Neural progenitor cell (in vitro differentiated cells): ENCODE data around the gene IPPK. TPM values are rescaled to one million over a fixed set of nuclear protein-coding genes. Genes with fewer than 3 reads are reported as not detected.

Experiments
- DNase-seq: peaks from one replicate; pipeline ENCODE4 v3.0.0-alpha.2; 2016; ENCODE audit warnings: low spot score
- H2AFZ ChIP-seq: fragments of 200-600 bp; sonication (generic); replicated peaks from 2 replicates; pipeline ENCODE4 v1.6.1; 2016; ENCODE audit warnings: antibody characterized with exemption
- H3F3A ChIP-seq: fragments of 200-600 bp; sonication (generic); 2 replicates; pipeline ENCODE4 v1.6.1; 2016; ENCODE audit warnings: antibody characterized with exemption, low read depth
- H3K27ac ChIP-seq: fragments of 200-600 bp; sonication (generic); 2 replicates; pipeline ENCODE4 v1.5.1; 2016; ENCODE audit warnings: mild to moderate bottlenecking
- H3K27me3 ChIP-seq: fragments of 200-600 bp; sonication (generic); 2 replicates; pipeline ENCODE4 v1.6.1; 2016; ENCODE audit warnings: mild to moderate bottlenecking, moderate library complexity
- H3K36me3 ChIP-seq: fragments of 200-600 bp; sonication (generic); 2 replicates; pipeline ENCODE4 v1.5.1; 2016
- H3K4me1 ChIP-seq: fragments of 200-600 bp; sonication (generic); 2 replicates; pipeline ENCODE4 v1.6.1; 2016; ENCODE audit warnings: mixed run types
- H3K4me2 ChIP-seq: fragments of 200-600 bp; sonication (generic); 2 replicates; pipeline ENCODE4 v1.6.1; 2016
- H3K4me3 ChIP-seq: fragments of 200-600 bp; sonication (generic); 2 replicates; pipeline ENCODE4 v1.5.1; 2016
- H3K79me2 ChIP-seq: fragments of 200-600 bp; sonication (generic); 2 replicates; pipeline ENCODE4 v1.6.1; 2016; ENCODE audit warnings: low read depth
- H3K9ac ChIP-seq: fragments of 200-600 bp; sonication (generic); 2 replicates; pipeline ENCODE4 v1.6.1; 2016
- H3K9me3 ChIP-seq: fragments of 200-600 bp; sonication (generic); 2 replicates; pipeline ENCODE4 v1.5.1; 2016; ENCODE audit warnings: low read depth
- H4K20me1 ChIP-seq: fragments of 200-600 bp; sonication (generic); 2 replicates; pipeline ENCODE4 v1.6.1; 2016; ENCODE audit warnings: low read depth
- H3K27ac Mint-ChIP-seq: 3 replicates; pipeline ENCODE4 v1.8.0; 2021; ENCODE audit warnings: mixed read lengths
- H3K27me3 Mint-ChIP-seq: 2 replicates; pipeline ENCODE4 v1.8.0; 2022; ENCODE audit warnings: low read depth, mild to moderate bottlenecking, inconsistent platforms, moderate library complexity, mixed read lengths; ENCODE audit not compliant: insufficient read depth
- H3K36me3 Mint-ChIP-seq: 3 replicates; pipeline ENCODE4 v1.8.0; 2021; ENCODE audit warnings: mixed read lengths
- H3K4me1 Mint-ChIP-seq: 3 replicates; pipeline ENCODE4 v1.8.0; 2021; ENCODE audit warnings: mixed read lengths
- H3K4me3 Mint-ChIP-seq: 3 replicates; pipeline ENCODE4 v1.8.0; 2021; ENCODE audit warnings: mild to moderate bottlenecking, moderate library complexity, mixed read lengths
- H3K9me3 Mint-ChIP-seq: 3 replicates; pipeline ENCODE4 v1.8.0; 2020; ENCODE audit warnings: mixed read lengths
- EZH2 ChIP-seq: fragments of 200-600 bp; sonication (generic); IDR thresholded peaks from 2 replicates; pipeline ENCODE4 v1.6.1; 2017; ENCODE audit warnings: antibody characterized with exemption, mild to moderate bottlenecking, moderate library complexity
- EZH2phosphoT487 ChIP-seq: fragments of 200-600 bp; sonication (generic); IDR thresholded peaks from 2 replicates; pipeline ENCODE4 v1.6.1; 2017; ENCODE audit warnings: antibody characterized with exemption
- total RNA-seq: library from RNA; depleted of rRNA; stranded (reverse); fragments of >200 nt; gene quantifications from 2 replicates; pipeline ENCODE4 v1.2.3, GENCODE V29; 2015; ENCODE audit warnings: low replicate concordance
- TF ChIP-seq, protein P1 (sequence below): fragments of 200-600 bp; sonication (generic); IDR thresholded peaks from 2 replicates; pipeline ENCODE4 v1.5.1; 2017; ENCODE audit warnings: antibody characterized with exemption, mild to moderate bottlenecking

Gene IPPK
- total RNA-seq, 1 donor from 2014 or later, result 16.8 TPM

DNA sequence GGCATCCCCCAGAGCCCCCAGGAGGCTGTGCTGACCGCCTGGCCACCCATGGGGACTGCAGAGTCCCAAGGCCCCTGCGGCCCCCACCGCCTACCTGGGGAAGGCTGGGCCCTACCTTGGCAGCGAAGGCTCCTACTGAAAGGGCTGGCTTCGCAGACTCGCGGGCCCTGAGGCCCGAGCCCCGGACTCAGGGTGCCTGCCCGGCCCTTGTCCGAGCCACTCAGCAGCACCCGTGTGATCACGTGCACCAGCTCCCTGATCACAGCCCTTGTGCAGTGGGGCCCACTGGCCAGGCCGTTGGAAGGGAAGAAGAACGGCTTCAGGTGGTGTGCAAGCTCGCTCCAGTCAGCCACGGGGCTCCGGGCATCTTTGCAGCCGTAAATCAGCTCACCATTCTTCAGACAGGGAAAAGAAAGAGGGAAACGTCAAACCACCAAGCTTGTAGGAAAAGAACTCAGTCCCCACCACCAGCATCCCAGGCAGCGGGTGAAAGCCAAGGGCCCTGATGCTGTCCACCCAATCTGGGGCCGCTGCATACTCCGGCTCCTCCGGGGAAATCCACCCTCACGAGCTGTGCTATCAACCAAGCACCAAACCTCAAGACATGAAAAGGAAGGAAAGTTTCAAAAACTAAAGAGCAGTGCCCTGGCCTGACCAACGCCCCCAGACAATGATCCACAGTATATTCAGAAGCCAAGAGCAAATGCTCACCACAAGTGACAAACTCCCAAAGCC is 31.9 kb downstream of the IPPK start:
- peaks cover 2% of the 10 kb centered on the region for H3K27me3 Mint-ChIP-seq
- H3K4me3 Mint-ChIP-seq, result no peak overlapping the region
- Histone ChIP-seq H2AFZ (no peak overlapping the region), H3K79me2 (no peaks in the 10 kb centered on the region), H3K9me3 (no peaks in the 10 kb centered on the region), H3K4me1 (no peaks in the 10 kb centered on the region), H3K4me2 (no peak overlapping the region), H4K20me1 (peaks cover 5% of the 10 kb centered on the region), H3K9ac (no peak overlapping the region), H3K27me3 (no peaks in the 10 kb centered on the region), H3K4me3 (no peak overlapping the region), H3F3A (no peaks in the 10 kb centered on the region), H3K27ac (no peak overlapping the region), H3K36me3 (peaks cover 3% of the 10 kb centered on the region)
- peaks cover 7% of the 10 kb centered on the region for H3K36me3 Mint-ChIP-seq
- H3K27ac Mint-ChIP-seq, result no peak overlapping the region
- no peaks in the 10 kb centered on the region for H3K9me3 Mint-ChIP-seq
- DNase-seq, result no peak
- TF ChIP-seq, protein P1, sequence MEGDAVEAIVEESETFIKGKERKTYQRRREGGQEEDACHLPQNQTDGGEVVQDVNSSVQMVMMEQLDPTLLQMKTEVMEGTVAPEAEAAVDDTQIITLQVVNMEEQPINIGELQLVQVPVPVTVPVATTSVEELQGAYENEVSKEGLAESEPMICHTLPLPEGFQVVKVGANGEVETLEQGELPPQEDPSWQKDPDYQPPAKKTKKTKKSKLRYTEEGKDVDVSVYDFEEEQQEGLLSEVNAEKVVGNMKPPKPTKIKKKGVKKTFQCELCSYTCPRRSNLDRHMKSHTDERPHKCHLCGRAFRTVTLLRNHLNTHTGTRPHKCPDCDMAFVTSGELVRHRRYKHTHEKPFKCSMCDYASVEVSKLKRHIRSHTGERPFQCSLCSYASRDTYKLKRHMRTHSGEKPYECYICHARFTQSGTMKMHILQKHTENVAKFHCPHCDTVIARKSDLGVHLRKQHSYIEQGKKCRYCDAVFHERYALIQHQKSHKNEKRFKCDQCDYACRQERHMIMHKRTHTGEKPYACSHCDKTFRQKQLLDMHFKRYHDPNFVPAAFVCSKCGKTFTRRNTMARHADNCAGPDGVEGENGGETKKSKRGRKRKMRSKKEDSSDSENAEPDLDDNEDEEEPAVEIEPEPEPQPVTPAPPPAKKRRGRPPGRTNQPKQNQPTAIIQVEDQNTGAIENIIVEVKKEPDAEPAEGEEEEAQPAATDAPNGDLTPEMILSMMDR, result no peak
- TF ChIP-seq EZH2, result no peak
- no peak for TF ChIP-seq EZH2phosphoT487
- no peaks in the 10 kb centered on the region for H3K4me1 Mint-ChIP-seq

DNA sequence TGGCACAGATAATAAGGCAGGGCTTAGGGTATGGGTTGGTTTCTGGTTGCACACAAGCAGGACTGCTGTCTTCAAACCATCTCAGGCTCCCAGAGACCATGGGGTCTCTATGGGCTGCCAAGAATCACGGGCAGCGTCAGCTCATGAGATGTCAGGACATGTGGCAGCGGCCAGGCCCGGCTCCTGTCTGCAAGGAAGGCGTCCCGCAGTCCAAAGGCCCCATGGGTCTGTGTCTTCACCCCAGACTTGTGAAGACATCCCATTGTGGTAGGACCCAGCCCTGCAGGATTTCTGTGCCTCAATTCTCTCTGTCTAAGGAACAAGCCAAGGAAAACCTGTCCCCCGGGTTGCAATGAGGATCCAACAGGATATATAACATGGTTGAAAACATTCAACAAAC is 32.6 kb downstream of the IPPK start:
- Mint-ChIP-seq H3K4me1 (no peaks in the 10 kb centered on the region), H3K9me3 (no peaks in the 10 kb centered on the region), H3K36me3 (peaks cover 7% of the 10 kb centered on the region), H3K27ac (no peak overlapping the region), H3K27me3 (peaks cover 2% of the 10 kb centered on the region), H3K4me3 (no peak overlapping the region)
- H3K9me3 ChIP-seq, result no peaks in the 10 kb centered on the region
- no peak overlapping the region for H3K4me3 ChIP-seq
- H3K27me3 ChIP-seq, result no peaks in the 10 kb centered on the region
- peaks cover 5% of the 10 kb centered on the region for H4K20me1 ChIP-seq
- H3K36me3 ChIP-seq, result peaks cover 3% of the 10 kb centered on the region
- H3K79me2 ChIP-seq, result no peaks in the 10 kb centered on the region
- no peaks in the 10 kb centered on the region for H3K4me1 ChIP-seq
- H2AFZ ChIP-seq, result no peak overlapping the region
- no peak overlapping the region for H3K9ac ChIP-seq
- no peak overlapping the region for H3K27ac ChIP-seq
- no peak overlapping the region for H3K4me2 ChIP-seq
- H3F3A ChIP-seq, result no peaks in the 10 kb centered on the region
- DNase-seq, result no peak
- TF ChIP-seq EZH2phosphoT487 (no peak), EZH2 (no peak)
- TF ChIP-seq, protein P1, result no peak

DNA sequence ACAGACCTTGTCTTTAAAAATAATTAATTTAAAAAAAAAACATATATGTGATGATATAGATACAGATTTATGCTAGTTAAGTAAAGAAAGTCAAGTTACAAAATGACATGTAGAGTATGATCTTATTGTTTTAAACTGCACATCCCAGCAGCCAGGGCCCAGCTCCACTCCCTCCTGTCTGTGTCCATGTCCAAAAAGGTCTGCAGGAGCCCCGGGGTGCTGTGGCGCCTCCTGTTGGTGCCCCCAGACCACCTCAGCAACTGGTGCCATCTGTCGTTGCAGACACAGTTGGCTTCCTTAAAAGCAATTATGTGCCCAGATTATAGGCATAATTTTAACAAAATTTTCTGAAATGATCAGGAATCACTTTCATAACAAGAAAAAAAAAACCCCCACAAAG is 33.3 kb downstream of the IPPK start:
- H3K4me1 ChIP-seq, result no peaks in the 10 kb centered on the region
- H3K36me3 ChIP-seq, result peaks cover 3% of the 10 kb centered on the region
- Mint-ChIP-seq H3K4me3 (no peak overlapping the region), H3K27me3 (peaks cover 2% of the 10 kb centered on the region), H3K27ac (no peak overlapping the region), H3K36me3 (peaks cover 8% of the 10 kb centered on the region), H3K4me1 (no peaks in the 10 kb centered on the region), H3K9me3 (no peaks in the 10 kb centered on the region)
- H3K27me3 ChIP-seq, result no peaks in the 10 kb centered on the region
- no peak overlapping the region for H3K4me2 ChIP-seq
- H3K79me2 ChIP-seq, result no peaks in the 10 kb centered on the region
- H2AFZ ChIP-seq, result no peak overlapping the region
- H4K20me1 ChIP-seq, result peaks cover 5% of the 10 kb centered on the region
- TF ChIP-seq, protein P1, result no peak
- TF ChIP-seq EZH2, result no peak
- no peak for TF ChIP-seq EZH2phosphoT487
- no peaks in the 10 kb centered on the region for H3K9me3 ChIP-seq
- no peak overlapping the region for H3K27ac ChIP-seq
- no peak overlapping the region for H3K9ac ChIP-seq
- DNase-seq, result no peak
- H3F3A ChIP-seq, result no peaks in the 10 kb centered on the region
- H3K4me3 ChIP-seq, result no peak overlapping the region
